Measurements from ENCODE around the gene C19orf25.

DNA sequence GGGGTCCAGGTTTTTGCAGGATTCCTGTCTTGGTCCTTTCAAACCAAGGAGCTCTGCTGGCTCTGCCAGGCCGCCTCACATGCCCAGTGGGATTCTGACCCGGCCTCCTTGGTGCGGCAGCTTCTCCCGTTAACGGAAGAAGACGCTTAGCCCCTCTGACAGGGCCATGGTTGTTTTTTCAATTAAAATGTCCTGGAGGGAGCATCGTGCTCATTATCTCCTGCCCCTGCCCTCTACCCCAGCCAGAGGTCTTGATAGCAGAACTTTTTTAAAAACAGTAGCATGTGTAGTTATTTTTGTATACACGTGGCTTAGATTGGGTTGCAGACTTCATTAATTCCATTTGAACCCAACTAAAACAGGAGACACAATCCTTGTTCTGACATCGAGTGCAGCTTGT, 52.3 kb downstream of the C19orf25 start:
- TF ChIP-seq CTCF (IDR thresholded peaks at IDR 0.05) (no peak), POLR2A (IDR thresholded peaks at IDR 0.05; ENCODE audit: low read depth) (no peak), POLR2AphosphoS5 (IDR thresholded peaks at IDR 0.05) (no peak), EP300 (IDR thresholded peaks at IDR 0.05) (no peak)

All from esophagus muscularis mucosa (tissue), 4 donors.